DMS53 treated with DMSO at 0.1 percent for 48 hours (cell line): Measurements from ENCODE around the gene CAMKK1.
A peak's percentile ranks its signal among the peaks of the same experiment; 100 is the strongest.

ENCODE experiments used
- DNase-seq: peaks from one replicate; lab custom pipeline; 2025; ENCODE audit not compliant: unreplicated experiment; lab: John Stamatoyannopoulos, UW

The CAMKK1 gene

DNA sequence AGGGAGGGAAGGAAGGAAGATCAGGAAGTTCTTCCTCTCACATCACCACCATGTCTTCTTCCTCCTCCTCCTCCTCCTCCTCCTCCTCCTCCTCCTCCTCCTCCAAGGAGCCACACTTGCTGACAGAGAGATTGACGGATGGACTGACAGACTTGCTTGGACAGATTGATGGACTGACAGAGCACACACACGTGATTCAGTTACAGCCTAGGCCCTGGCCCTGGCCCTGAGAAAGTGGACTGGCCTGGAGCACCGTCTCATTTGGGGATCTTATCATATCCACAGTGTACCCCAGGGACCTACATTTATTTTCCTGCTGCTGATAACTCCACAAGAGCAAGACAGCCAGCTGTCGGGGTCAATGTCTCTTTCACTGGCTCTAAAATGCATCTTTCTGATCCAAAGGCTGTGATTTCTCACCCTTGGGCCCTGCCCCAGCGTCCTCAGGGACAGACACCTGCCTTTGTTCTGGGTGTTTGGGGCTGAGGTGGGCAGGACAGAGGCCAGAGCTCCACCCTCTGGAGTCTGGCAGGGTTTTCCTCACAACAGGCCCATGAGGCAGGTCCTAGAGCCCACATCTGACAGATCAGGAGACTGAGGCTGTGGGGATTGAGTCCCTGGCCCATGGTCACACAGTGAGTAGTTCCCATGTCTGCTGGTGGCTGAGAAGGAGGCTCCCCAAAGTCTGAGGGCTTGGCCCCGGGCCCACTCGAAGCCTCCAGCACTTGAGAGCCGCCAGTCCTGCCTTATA is 25.7 kb upstream of the CAMKK1 start:
- DNase-seq: no peak

DNA sequence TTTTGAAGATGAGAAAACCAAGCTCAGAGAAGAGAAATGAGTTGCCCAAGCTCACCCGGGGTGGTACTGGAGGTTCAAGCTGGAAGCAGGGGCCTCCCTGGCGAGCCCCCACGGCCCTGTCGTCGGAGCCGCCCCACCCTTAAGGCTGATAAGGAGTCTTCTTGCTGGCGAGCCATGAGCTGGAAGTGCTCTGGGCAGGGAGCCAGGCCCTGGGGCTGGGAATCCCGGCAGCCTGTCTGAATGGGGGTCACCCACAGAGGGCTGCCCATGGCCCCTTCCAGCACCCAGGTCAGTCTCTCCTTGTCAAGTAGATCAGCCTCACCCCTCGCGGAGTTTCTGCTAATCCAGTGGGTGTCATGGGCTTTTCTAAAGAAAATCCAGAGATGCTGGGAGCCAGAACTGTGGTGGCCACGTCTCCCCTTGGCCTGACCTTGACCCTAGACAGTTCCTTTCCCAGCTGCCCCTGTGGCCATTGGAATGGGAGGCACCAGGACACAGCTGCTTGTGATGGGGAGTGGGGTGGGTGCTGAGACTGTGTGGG is 24.6 kb upstream of the CAMKK1 start:
- no peak for DNase-seq

- DNase-seq: no peak
Measured at GRCh38 chr17:3916825-3917224, 24.0 kb upstream of the CAMKK1 start.

- no peak for DNase-seq
Measured at GRCh38 chr17:3915995-3916696, 23.3 kb upstream of the CAMKK1 start, which contains the start of gene P2RX1. Gene P2RX1, minus strand, starts transcription at chr17:3916465. Its CDS starts 240 bp downstream, at chr17:3916225.

GRCh38 chr17:3915581-3915994 is 22.7 kb upstream of the CAMKK1 start:
- no peak for DNase-seq

DNA sequence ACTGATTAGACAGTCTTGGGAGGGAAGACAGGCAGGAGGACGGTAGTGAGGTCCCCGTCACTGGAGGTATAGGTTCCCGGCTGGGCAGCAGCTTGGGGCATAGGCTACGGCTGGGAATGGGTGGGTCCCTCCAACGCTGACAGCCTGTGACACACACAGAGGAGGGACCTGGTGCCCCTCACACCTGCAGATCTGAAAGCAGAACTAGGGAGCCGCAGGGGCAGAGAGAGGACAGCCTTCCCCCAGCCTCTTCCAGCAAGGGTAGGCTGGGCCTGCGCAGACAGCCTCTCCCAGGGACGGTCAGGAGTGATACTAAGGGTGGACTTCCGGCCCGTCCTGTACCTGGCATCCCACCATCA is 21.4 kb upstream of the CAMKK1 start:
- DNase-seq: no peak

DNA sequence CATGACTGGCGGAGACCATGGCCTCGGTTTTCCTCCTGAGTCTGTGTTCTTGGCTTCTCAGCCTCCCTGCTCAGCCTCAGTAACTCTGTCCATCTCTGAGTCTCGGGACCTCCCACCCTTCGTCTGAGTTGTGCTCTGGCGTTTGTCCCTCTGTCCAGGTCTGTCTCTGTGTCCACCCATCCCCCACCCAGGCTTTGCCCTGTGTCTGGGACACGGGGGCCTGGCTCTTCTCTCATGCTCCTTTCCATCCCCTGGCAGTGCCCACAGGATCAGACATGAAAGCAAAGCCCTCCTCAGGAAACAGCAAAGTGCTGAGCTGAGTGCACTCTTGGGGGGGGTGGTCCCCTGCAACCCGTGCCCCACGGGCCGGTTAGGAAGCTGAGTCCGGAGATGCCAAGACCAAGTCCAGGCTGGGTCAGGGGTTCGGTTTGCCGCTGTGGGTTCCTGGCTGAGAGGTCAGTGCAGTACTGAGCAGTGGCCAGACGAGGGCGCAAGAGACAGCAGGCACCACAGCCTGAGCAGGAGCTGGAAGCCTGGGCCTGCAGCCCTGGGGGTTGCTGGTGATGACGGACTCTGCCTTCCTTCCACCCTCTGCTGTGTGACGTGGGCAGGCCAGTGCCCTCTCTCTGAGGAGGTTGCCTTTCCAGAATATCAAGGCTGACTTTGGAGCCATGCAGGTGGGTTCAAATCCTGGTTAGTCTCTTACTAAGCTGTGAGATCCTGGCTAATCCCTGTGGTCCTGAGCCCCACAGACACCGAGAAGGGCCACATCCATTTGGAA is 20.9 kb upstream of the CAMKK1 start:
- peak; percentile 41 for DNase-seq

GRCh38 chr17:3912827-3913226 is 20.0 kb upstream of the CAMKK1 start:
- no peak for DNase-seq

DNA sequence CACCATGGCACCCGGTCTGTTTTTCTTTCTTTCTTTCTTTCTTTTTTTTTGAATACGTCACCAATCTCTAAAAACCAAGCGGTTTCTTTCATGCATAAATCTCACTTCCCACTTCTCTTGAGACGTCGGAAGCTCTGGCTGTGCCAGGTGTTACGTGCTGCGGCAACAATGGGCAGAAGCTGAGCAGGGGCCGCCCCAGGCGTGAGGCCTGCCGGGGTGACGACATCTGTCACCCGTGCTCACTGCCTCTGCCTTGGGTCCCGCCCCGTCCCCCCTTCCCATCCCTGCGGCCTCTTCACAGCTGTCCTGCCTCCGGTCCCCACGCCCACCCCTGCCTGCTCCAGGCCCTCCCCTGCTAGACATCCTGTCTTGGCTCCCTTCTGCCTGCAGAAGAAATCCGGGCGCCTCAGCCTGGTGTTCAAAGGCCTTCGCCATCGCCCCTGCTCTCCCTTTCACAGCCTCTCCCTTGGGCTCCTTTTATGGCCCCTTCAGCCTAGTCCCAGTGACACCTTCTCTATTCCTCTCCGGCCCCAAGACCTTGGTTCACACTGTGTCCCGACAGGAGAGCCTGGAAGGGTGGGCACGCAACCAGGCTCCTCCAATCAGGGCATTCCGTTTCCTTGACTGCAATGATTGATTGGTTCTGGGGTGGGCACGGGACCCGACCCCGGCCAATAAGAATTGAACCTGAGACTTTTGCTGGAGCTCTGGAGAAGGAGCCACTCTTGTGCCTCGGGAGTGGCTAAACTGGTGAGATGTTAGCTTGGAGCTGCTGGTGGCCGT is 18.6 kb upstream of the CAMKK1 start:
- peak; percentile 20 for DNase-seq

DNA sequence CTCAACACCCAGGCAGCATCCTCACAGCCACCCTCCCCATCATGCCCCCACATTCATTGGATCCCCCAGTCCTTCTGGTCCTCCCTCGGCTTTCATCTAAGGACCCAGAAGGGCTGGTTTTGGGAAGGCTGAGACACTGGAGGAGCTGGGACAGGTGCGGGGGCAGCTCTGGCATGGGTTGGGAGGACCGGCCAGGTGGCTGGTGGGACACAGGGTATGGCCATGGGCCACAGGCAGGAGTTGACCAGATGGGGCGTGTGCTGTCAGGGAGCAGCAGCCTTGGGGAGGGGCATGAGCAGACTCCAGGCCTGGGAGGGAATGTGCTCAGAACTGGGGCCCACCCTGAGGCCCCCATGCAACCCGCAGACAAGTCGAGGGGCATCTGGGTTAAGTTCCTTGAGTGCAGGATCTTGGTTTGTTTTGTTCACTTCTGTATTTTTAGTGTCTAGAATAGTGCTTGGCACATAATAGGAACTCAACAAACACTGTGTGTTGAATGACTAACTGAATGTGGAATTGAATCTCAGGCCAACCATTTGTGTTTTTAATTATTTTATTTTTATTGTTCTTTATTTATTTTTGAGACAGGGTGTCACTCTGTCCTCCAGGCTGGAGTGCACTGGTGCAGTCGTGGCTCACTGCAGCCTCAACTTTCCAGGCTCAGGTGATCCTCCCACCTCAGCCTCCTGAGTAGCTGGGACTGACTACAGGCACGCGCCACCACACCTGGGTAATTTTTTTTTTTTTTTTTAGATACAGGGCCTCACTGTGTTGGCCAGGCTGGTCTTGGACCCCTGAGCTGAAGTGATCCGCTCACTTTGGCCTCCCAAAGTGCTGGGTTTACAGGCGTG is 17.8 kb upstream of the CAMKK1 start:
- DNase-seq: no peak

GRCh38 chr17:3909257-3909656 is 16.4 kb upstream of the CAMKK1 start:
- DNase-seq: no peak

GRCh38 chr17:3907483-3908216 is 14.8 kb upstream of the CAMKK1 start:
- no peak for DNase-seq

DNA sequence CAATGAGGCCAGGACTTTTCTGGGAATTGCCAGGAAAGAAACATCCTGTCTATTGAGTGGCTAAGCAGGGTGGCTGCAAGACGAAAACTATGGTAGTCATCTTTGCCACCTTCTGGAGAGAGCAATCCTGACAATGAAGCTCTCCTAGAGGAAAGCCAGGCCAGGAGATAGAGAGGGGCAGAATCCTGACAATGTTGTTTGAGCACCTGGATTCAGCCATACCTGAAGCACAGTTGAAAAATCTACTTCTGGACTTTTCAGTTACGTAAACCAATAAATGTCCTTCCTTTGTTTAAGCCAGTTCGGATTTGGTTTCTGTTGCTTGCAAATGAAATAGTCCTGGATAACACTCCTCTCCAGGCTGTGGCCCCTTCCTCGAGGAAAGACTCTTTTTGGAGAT is 14.0 kb upstream of the CAMKK1 start:
- DNase-seq: no peak

GRCh38 chr17:3905017-3905520 is 12.2 kb upstream of the CAMKK1 start:
- no peak for DNase-seq

DNA sequence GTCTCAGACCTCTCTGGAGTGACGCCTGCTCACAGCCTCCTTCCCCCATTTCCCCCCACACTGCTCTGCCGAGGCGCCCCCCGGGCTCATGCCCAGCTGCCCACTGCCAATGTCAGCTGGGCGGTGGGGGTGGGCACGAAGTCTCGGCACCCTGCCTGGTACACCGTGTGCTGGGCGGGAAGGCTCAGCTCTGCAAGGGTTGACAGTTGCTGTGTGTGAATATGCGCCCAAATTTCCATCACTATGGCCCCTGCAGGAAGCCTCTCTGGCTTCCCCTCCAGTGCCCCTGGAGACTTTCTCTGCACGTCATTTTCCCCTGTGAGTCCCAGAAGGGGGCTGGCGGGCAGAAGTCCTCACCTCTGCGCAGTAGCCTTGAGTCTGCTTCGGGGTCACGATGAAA is 11.6 kb upstream of the CAMKK1 start:
- DNase-seq: no peak

DNA sequence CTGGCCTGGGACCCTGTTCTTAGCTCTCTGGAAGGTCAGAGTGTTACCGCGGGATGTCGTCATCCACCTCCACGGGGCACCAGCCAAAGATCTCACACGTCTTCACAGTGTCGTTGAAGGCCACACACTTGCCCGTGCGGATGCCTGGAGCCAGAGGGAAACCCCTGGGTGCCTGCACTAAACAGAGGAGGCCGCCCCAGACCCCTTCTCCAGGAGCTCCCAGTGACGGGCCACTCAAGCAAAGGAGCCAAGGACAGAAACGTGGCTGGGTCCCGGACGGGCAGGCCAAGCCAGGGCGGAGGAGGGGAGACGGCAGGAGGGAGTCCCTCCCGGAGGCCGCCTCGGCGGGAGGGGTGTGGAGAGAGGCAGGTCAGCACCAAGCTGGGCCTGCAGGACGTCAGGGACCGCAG is 11.0 kb upstream of the CAMKK1 start:
- DNase-seq: no peak

DNA sequence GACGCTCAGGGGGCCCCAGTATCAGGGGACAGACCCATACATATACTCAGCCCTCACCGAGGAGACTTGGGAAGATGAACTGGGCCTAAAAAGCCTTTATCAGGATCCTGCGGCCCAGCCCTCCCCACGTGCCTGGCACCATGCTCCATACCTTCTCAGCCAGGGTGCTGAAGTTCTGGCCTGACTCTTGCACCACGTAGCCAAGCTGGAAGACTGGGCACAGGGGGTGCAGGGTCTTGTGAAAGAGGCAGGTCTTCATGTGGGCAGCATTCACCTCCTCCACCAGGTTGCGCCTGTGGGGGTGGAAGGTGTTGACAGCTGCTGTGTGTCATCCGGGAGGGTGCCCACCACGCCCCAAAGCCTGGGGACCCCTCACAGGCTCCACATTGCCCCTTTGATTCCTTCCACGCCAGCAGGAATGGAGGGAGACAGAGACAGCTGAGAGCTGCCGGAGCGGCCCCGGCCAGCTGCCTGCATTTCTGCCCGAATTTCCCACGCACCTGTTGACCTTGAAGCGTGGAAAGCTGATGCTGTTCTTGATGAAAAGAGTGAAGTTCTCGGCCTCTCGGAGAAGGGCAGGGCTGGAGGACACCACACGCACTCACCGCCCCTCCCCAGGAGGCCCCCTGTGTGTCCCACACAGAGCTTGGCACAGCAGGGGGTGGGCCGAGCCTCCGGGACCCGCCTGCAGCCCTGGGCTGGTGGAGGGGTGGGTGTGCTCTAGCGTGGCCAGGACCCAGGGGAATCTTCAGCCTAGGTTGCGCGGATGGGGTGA is 10.4 kb upstream of the CAMKK1 start:
- DNase-seq: no peak

DNA sequence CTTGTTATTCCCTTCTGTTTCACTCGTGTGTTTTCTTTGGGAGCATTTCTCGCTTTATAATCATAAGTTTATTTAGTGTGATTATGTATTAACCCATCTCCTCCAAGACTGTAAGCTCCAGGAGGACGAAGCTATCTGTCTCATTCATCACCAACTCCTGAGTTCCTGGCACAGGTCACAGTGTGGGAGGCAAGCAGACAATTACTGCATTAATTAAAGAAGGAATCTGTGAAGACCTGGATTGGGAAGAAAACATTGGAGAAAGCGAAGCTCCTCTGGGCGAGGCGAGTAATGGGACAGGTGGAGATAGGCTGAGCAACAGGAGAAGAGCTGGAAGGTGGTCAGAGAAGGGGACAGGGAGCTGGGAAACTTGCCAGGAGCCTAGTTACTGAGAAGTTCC is 7.8 kb upstream of the CAMKK1 start:
- no peak for DNase-seq
